ENCODE results near the gene TPPP2.

DNA sequence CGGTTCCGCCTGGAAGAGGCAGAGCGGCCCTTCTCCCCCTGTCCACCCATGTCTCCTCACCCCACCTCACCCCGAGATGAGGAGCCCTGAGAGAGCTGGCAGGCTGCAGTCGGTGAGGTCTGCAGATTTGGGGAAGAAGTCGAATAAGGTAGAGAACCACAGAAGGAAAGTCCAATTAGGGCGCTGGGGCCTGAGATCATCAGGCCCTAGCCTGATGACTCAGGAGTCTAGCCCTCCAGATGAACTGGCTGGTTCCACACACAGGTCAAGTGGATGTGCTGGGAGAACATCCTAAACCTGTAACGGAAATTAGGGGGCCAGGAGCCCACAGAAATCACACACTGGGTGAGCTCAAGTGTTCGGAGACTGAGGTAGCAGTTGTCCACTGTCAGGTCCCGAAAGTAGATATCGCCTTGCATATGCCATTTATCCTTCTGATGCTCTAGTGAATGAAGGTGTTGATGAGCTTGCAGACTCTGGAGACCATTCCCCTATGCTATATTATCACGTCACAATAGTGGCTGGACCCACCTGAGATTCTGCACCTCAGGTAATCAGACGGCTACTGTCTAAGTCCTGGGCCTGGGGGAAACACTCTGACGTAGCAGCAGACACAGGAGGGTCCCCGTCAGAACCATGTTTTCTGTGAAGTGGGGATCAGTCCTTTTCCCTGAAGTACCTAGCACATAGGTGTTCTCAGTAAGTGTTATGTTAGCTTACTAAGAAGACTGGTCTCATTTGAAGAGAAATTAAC, 41.1 kb upstream of the TPPP2 start:
- TF ChIP-seq EZH2phosphoT487 (IDR thresholded peaks at IDR 0.05; ENCODE audit: insufficient read depth, low read depth) (no peak), EZH2 (IDR thresholded peaks at IDR 0.05; ENCODE audit: insufficient read depth, poor library complexity, severe bottlenecking) (no peak)

Measured in GM23248 (cell line).